ENCODE data around the gene COL5A1.
"Not testable (repeated sequence)": the region's sequence is repeated elsewhere in the genome, so short reads cannot be mapped to it uniquely, and the experiment has no call there.

Gene COL5A1

DNA sequence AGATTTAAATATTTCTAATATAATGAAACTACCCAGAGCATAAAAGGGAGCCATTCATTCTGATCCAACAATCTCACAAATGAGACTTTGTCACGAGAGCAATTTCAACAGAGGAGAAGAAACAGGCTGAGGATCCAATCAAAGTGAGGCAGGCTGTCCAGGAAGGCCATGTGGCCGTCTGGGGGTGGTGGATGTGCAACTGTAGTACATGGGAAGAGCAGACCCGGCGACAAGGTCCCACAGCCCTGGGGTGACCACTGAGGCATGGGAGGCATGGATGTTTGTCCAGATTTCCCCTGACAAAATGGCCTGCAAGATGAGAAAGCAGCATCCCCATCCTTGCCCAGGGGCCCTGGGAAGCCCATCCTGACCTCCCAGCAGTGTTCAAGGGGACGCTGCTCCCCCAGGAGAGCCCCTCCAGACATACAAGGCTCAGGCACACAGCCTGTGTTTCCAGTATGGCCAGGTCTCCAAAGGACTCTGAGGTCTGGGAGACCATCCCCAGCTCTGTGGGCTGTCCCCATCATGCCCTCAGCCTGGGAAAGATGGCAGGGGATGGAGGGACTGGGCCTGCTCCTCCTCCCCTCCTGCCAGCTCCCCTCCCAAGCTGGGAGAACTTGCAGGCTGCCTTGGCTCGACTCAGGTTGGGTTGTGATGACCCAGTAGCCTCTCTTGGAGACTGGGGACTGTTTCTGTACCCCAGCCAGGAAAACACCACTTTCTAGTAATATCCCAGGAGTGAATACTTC is 211.5 kb downstream of the COL5A1 start:
- DNase-seq (ENCODE audit: low read depth, low spot score): no peak

GRCh38 chr9:134853893-134854292 is 212.3 kb downstream of the COL5A1 start:
- DNase-seq (ENCODE audit: low read depth, low spot score): no peak

- no peak for DNase-seq (ENCODE audit: low read depth, low spot score)
These were observed 213.0 kb downstream of the COL5A1 start for GRCh38 chr9:134854541-134854981.

- no peak for DNase-seq (ENCODE audit: low read depth, low spot score)
These were observed 213.8 kb downstream of the COL5A1 start for GRCh38 chr9:134855231-134855899.

GRCh38 chr9:134855900-134856377 is 214.3 kb downstream of the COL5A1 start:
- no peak for DNase-seq (ENCODE audit: low read depth, low spot score)

DNA sequence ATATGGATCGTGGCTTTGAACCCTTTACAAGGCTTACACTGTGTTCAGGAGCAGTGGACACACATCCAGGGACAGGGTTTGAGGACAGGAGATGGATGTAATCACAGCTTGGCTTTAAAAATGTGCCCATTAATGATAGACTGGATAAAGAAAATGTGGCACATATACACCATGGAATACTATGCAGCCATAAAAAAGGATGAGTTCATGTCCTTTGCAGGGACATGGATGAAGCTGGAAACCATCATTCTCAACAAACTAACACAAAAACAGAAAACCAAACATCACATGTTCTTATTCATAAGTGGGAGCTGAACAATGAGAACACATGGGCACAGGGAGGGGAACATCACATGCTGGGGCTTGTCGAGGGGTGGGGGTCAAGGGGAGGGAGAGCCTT is 215.8 kb downstream of the COL5A1 start:
- DNase-seq (ENCODE audit: low read depth, low spot score): not testable (repeated sequence)

GRCh38 chr9:134858051-134858841 is 216.6 kb downstream of the COL5A1 start:
- DNase-seq (ENCODE audit: low read depth, low spot score): no peak

GRCh38 chr9:134860510-134860909 is 218.9 kb downstream of the COL5A1 start:
- no peak for DNase-seq (ENCODE audit: low read depth, low spot score)

DNA sequence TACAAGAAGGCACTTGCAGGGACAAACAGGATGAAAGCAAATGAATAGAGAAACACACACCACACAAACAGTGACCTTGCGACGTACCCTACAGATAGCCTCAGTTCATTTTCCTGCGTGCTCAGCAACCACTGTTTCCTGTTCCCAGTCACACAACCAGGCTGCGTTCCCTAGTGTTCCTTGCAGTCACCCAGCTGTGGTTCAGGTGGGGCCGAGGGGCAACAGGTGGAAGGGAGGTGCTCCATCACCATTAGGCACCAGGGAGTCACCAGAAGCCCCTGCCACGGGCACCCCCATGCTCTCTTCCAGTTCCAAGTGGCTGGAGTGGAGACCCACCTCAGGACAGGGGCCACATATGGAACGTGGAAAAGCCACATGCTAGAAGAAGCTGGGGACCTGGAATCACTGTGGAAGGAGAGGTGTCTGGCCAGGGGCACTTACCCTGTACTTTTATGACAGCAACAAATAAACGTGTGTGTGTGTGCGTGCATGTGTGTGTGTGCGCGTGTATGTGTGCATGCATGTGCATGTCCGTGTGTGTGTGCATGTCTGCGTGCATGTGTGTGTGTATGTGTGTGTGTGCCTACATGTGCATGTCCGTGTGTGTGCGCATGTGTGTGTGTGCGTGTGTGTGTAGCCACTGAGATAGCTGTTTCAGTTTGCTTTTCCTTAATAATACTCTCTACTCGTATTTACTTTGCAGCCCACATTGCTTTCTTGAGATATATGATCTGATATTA is 220.2 kb downstream of the COL5A1 start:
- no peak for DNase-seq (ENCODE audit: low read depth, low spot score)

DNA sequence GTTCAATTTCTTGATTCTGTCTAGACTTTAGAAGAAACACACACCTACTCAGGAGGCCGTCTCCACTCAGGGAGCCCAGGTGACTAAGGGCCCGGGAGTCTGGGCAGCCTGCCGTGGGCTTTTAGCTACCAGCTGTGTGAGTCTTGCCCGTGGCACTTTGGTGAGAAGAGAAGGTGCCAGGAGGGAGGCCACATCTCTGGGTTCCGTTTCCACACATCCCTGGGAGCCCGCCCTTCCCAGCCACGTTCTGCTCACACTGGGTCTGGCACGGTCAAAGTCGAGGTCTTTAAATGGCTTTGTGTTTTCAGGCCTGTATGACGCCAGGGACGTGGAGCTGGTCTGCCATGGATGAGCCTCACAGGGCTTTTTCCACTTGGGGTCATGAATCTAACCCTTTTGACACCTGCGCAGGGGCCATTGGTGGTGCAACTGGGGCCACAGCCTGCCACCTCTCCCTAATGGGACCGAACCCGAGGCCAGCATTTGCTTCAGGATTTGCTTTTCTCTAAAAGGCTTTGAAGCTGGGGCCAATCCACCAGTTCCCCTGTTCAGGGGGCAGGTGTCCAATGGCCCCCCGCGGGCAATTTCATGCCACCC is 221.8 kb downstream of the COL5A1 start:
- DNase-seq (ENCODE audit: low read depth, low spot score): no peak

GRCh38 chr9:134863941-134864820 is 222.6 kb downstream of the COL5A1 start:
- DNase-seq (ENCODE audit: low read depth, low spot score): peak; percentile 12

DNA sequence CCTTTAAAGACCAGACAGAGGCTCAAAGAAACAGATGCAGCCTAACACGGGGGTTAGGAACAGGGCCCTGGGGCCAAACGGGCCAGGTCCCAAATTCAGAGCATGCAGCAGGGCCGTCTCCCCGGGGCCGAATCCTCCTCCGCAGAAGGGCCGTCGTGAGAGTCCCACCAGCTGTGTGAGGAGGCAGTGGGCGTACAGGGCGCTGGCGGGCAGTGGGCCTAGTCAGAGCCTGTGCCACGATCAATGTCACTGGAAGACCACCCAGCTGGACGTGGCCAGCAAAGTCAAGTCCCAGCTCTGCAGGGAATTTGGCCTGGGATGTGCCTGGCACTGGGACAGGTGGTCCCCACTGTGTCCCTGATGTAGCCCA is 223.2 kb downstream of the COL5A1 start:
- DNase-seq (ENCODE audit: low read depth, low spot score): no peak

DNA sequence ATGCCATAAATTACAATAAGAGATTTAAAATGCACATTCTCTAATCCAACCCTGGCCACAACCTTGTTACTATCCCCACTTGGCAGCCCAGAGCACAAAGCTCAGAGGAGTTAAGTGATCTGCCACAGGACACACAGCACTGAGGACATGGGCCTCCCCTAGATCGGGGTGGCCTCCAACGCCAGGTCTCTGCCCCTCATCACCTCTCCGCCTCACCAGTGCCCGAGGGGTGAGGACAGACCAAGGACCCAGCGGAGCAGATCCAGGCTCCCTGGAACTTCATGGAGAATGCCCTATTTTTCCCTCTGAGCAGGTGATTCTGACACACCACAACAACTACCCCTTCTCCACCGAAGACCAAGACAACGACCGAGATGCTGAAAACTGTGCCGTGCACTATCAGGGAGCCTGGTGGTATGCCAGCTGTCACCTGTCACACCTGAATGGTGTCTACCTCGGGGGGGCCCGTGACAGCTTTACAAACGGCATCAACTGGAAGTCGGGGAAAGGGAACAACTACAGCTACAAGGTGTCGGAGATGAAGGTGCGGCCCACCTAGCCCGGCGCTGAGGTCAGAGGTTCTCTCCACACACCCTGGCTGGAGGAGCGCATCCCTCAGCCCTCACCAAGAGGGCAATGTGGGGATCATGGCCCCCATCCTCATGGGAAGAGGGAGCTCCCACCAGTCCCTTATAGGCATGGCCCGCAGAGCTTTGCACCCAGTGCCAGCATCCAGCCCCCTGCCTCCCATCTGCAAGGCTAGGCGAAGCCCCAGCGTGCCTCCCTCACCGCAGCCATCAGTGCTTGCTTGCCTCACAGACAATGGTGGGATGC is 226.5 kb downstream of the COL5A1 start:
- DNase-seq (ENCODE audit: low read depth, low spot score): no peak

- DNase-seq (ENCODE audit: low read depth, low spot score): no peak
These were observed 227.3 kb downstream of the COL5A1 start for GRCh38 chr9:134868751-134869553.

DNA sequence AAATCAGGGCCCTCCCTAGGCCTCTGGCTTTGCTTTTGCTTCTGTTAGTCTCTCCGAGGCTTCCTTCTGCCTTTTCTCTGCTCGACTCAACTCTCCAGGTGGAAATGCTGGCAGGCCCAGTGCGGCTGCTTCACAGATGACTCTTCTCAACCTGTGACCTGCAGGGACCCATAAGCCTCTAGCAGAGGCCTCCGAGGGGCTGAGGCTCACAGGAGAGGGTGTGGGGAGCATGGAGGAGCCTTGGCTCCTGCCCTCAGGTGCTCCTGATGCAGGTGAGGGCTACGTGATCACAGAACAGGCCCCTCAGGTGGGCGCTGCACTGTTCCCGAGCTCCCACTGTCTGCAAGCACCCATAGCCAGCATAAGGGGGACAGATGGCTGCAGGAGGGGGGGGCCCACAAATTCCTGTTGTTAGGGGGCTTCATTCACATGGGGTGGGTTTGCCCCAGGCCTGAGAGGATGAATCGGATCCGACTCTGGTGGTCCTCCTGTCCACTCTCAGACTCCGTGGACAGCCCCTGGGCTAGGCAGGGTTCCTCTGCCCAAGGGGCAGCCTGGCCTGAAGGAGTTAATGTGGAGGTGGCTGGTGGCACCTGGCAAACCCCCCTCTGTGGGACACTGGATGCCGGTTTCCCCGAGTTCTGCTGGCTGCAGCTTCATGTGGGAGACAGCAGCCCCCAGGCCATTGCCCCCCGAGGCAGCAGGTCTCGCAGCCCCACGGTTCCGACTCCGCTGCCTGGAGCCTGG is 228.1 kb downstream of the COL5A1 start:
- DNase-seq (ENCODE audit: low read depth, low spot score): no peak

DNA sequence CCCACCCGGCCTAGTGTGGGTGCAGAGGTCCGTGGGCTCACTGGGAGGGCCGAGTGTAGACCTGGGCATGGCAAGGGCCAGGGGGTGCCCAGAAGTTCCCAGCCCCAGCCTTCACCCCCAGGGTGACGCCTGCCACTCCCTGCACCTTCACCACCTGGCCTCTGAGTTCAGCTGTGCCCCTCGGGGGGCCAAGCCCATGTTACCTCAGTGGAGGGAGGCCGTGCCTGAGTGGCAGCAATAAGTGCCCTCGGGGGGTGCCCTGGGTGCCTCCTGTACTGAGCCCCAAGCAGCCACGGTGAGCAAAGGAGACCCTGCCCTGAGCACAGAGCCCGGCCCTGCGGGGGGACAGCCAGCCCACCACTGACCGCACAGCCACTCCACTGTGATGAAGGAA is 228.7 kb downstream of the COL5A1 start:
- no peak for DNase-seq (ENCODE audit: low read depth, low spot score)

- DNase-seq (ENCODE audit: low read depth, low spot score): no peak
These were observed 229.4 kb downstream of the COL5A1 start for GRCh38 chr9:134870746-134871662.

Measured in smooth muscle cell of the brain vasculature (primary cell).